Esophagus muscularis mucosa (tissue), 4 donors: ENCODE data around the gene VWA7.

Source experiments
- CTCF ChIP-seq, 3 experiments: fragments of 200-600 bp in 2 of 3; fragments of 450-650 bp in 1 of 3; sonication (generic) in 2 of 3; IDR thresholded peaks; one replicate each; pipeline ENCODE4 v1.5.1; 2017 to 2019; ENCODE audit warnings: antibody characterized with exemption in 3 of 3, mild to moderate bottlenecking in 2 of 3, moderate library complexity in 1 of 3
- EP300 ChIP-seq: sonication (generic); formaldehyde crosslinking; IDR thresholded peaks from one replicate; pipeline ENCODE4 v1.6.1; 2017; ENCODE audit warnings: antibody characterized with exemption
- POLR2A ChIP-seq: fragments of 450-650 bp; IDR thresholded peaks from one replicate; pipeline ENCODE4 v1.6.1; 2017; ENCODE audit warnings: antibody characterized with exemption, moderate library complexity, mild to moderate bottlenecking, low read depth

DNA sequence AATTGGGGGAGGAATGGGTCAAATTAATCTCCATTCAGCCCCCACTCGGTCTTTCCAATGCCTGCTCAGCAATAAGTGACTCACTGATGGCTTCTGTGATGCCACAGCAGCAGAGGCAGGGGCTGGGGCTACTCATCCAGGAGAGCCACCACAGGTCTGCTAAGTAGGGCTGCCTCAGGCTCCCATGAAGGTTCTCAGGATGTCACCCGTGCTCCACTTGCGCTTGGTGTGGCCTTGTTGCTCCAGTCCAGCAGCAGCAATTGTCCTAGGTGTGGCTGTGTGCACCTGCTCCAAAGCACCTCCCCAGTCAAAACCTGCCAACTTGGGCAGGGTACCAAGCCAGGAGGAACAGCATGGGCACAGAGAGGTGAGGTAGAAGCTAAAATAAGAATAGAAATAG lies 55.0 kb downstream of the VWA7 start:
- TF ChIP-seq CTCF (IDR thresholded peaks at IDR 0.05) = no peak
- no peak for TF ChIP-seq EP300
- TF ChIP-seq POLR2A = no peak
